Keratinocyte (primary cell): ENCODE data around the gene PANK1. TPM values are rescaled to one million over a fixed set of nuclear protein-coding genes. Genes with fewer than 3 reads are reported as not detected.

Source experiments
- DNase-seq: peaks from one replicate; pipeline ENCODE4 v3.0.0-alpha.2; 2011; ENCODE audit warnings: low read depth, missing footprints, low spot score
- FAIRE-seq: peaks from 2 replicates; lab custom pipeline; 2011; peaks lifted over from hg19 to GRCh38; lab: Jason Lieb, UNC
- H2AFZ ChIP-seq: 2 replicates; pipeline ENCODE4 v1.6.0; 2012; ENCODE audit warnings: low read length, control low read depth, inconsistent platforms; ENCODE audit not compliant: control insufficient read depth
- H3K27ac ChIP-seq: 2 replicates; pipeline ENCODE4 v1.5.1; 2011; ENCODE audit warnings: low read length; ENCODE audit not compliant: control insufficient read depth, insufficient read depth
- H3K27me3 ChIP-seq: 3 replicates; pipeline ENCODE4 v1.6.0; 2011; ENCODE audit warnings: low read length; ENCODE audit not compliant: control insufficient read depth, insufficient read depth; ENCODE audit errors: extremely low read depth
- H3K36me3 ChIP-seq, 2 experiments: 2 replicates in 1 of 2; 3 replicates in 1 of 2; pipeline ENCODE4 v1.5.1; 2011; ENCODE audit warnings: low read length in 2 of 2, mild to moderate bottlenecking in 1 of 2; ENCODE audit not compliant: control insufficient read depth in 2 of 2, insufficient read depth in 2 of 2; ENCODE audit errors: extremely low read depth in 1 of 2
- H3K4me1 ChIP-seq: 3 replicates; pipeline ENCODE4 v1.5.1; 2011; ENCODE audit warnings: low read length; ENCODE audit not compliant: control insufficient read depth, insufficient read depth; ENCODE audit errors: extremely low read depth
- H3K4me2 ChIP-seq: 3 replicates; pipeline ENCODE4 v1.6.0; 2011; ENCODE audit warnings: low read depth, low read length; ENCODE audit not compliant: control insufficient read depth, insufficient read depth; ENCODE audit errors: extremely low read depth
- H3K4me3 ChIP-seq, 3 experiments: fragments of 200-600 bp in 1 of 3; sonication (generic) in 1 of 3; 2 replicates in 2 of 3; 3 replicates in 1 of 3; pipeline ENCODE4 v1.5.1; 2011 to 2016; ENCODE audit warnings: low read length in 3 of 3, mild to moderate bottlenecking in 3 of 3, control low read depth in 2 of 3, inconsistent platforms in 1 of 3, low read depth in 1 of 3, mixed read lengths in 1 of 3, mixed run types in 1 of 3, moderate library complexity in 1 of 3; ENCODE audit not compliant: control insufficient read depth in 2 of 3, insufficient read depth in 2 of 3; ENCODE audit errors: extremely low read depth in 1 of 3
- H3K79me2 ChIP-seq: 2 replicates; pipeline ENCODE4 v1.6.0; 2012; ENCODE audit warnings: low read length; ENCODE audit not compliant: control insufficient read depth, insufficient read depth
- H3K9ac ChIP-seq: 3 replicates; pipeline ENCODE4 v1.6.0; 2011; ENCODE audit warnings: low read length; ENCODE audit not compliant: control insufficient read depth, insufficient read depth; ENCODE audit errors: extremely low read depth
- H3K9me1 ChIP-seq: 3 replicates; pipeline ENCODE4 v1.6.0; 2011; ENCODE audit warnings: low read length; ENCODE audit not compliant: control insufficient read depth, insufficient read depth; ENCODE audit errors: extremely low read depth
- H3K9me3 ChIP-seq: 2 replicates; pipeline ENCODE4 v1.5.1; 2012; ENCODE audit warnings: low read depth, low read length; ENCODE audit not compliant: control insufficient read depth
- H4K20me1 ChIP-seq: 3 replicates; pipeline ENCODE4 v1.6.0; 2011; ENCODE audit warnings: low read length; ENCODE audit not compliant: control insufficient read depth, insufficient read depth; ENCODE audit errors: extremely low read depth
- CTCF ChIP-seq, 3 experiments: IDR thresholded peaks in 1 of 3; conservative IDR thresholded peaks in 1 of 3; optimal IDR thresholded peaks in 1 of 3; 2 replicates in 2 of 3; 3 replicates in 1 of 3; pipeline versions ENCODE3 to v1.5.1; 2011; ENCODE audit warnings: low read length in 3 of 3, mild to moderate bottlenecking in 3 of 3, moderate library complexity in 2 of 3, control low read depth in 1 of 3, inconsistent platforms in 1 of 3; ENCODE audit not compliant: insufficient read depth in 2 of 3; ENCODE audit errors: extremely low read depth in 1 of 3
- EZH2 ChIP-seq: IDR thresholded peaks from one replicate; pipeline ENCODE4 v1.6.1; 2012; ENCODE audit warnings: inconsistent platforms, mild to moderate bottlenecking, low read length, moderate library complexity
- dilution Hi-C: fragments of 300-500 bp; cut with MboI; formaldehyde crosslinking; loops from one replicate; pipeline ENCODE4 v1.7.0; 2020; ENCODE audit warnings: low sequenced_read_pairs; ENCODE audit not compliant: extremely low pct_ligation_motif_present
- polyA plus RNA-seq, 5 experiments: library from polyadenylated mRNA; depleted of rRNA in 3 of 5; stranded (reverse) in 3 of 5; stranded (forward) in 1 of 5; unstranded in 1 of 5; fragments of >200 nt; gene quantifications; 1 replicate in 1 of 5; 2 replicates in 3 of 5; 3 replicates in 1 of 5; pipeline versions ENCODE4 v1.2.1 to v1.2.3, GENCODE V29; 2011 to 2012; ENCODE audit warnings: missing spikeins in 2 of 5, low read depth in 1 of 5, low replicate concordance in 1 of 5

The PANK1 gene
- polyA plus RNA-seq, 1 donor (not counting 4 experiments of a cell fraction or from before 2014, with no cell fraction given), result 9.5 TPM

- no peak for TF ChIP-seq EZH2
- TF ChIP-seq CTCF (optimal IDR thresholded peaks at IDR 0.05 in 1 of 3, IDR thresholded peaks at IDR 0.05 in 1 of 3, conservative IDR thresholded peaks at IDR 0.05 in 1 of 3; ENCODE audit: extremely low read depth in 1 of 3, insufficient read depth in 2 of 3, low read length in 3 of 3), result no peak
- Histone ChIP-seq H3K4me1 (peaks cover 16% of the 10 kb centered on the region), H3K4me3 (no peak overlapping the region), H3K9ac (no peak overlapping the region), H3K4me2 (no peak overlapping the region), H2AFZ (no peak overlapping the region), H3K9me1 (no peaks in the 10 kb centered on the region), H3K27me3 (no peaks in the 10 kb centered on the region), H3K36me3 (no peaks in the 10 kb centered on the region), H3K79me2 (no peaks in the 10 kb centered on the region), H3K27ac (no peak overlapping the region), H3K9me3 (no peaks in the 10 kb centered on the region), H4K20me1 (no peaks in the 10 kb centered on the region)
- dilution Hi-C loops, result no loop called here
- DNase-seq (no peak), FAIRE-seq (peak; percentile 23)
These were observed 90.6 kb downstream of the PANK1 start for GRCh38 chr10:89554433-89554832.

- H3K4me3 ChIP-seq, result no peak overlapping the region
- H3K27ac ChIP-seq, result peak overlapping the region; percentile 31
- no peaks in the 10 kb centered on the region for H3K9me3 ChIP-seq
- H3K9me1 ChIP-seq, result no peaks in the 10 kb centered on the region
- H3K4me2 ChIP-seq, result peak overlapping the region; percentile 42
- TF ChIP-seq CTCF (optimal IDR thresholded peaks at IDR 0.05 in 1 of 3, IDR thresholded peaks at IDR 0.05 in 1 of 3, conservative IDR thresholded peaks at IDR 0.05 in 1 of 3; ENCODE audit: extremely low read depth in 1 of 3, insufficient read depth in 2 of 3, low read length in 3 of 3), result no peak
- no peak for TF ChIP-seq EZH2
- dilution Hi-C loops, result no loop called here
- DNase-seq (peak; percentile 82), FAIRE-seq (peak; percentile 93)
- H3K9ac ChIP-seq, result no peak overlapping the region
- no peaks in the 10 kb centered on the region for H3K27me3 ChIP-seq
- no peak overlapping the region for H2AFZ ChIP-seq
- H3K4me1 ChIP-seq, result peaks cover 22% of the 10 kb centered on the region
- H3K79me2 ChIP-seq, result no peaks in the 10 kb centered on the region
- no peaks in the 10 kb centered on the region for H3K36me3 ChIP-seq
- H4K20me1 ChIP-seq, result no peaks in the 10 kb centered on the region
These were observed 91.8 kb downstream of the PANK1 start for GRCh38 chr10:89553064-89553734.
